ENCODE results near the gene LANCL2.
A peak's percentile ranks its signal among the peaks of the same experiment; 100 is the strongest.
"Not testable (repeated sequence)": the region's sequence is repeated elsewhere in the genome, so short reads cannot be mapped to it uniquely, and the experiment has no call there.

Gene LANCL2

GRCh38 chr7:55397617-55398016 is 32.5 kb downstream of the LANCL2 start:
- no peak for DNase-seq (ENCODE audit: extremely low read depth in 1 of 2, low read depth in 1 of 2)

- DNase-seq (ENCODE audit: extremely low read depth in 1 of 2, low read depth in 1 of 2) = no peak
These were observed 35.1 kb downstream of the LANCL2 start for GRCh38 chr7:55400191-55400590.

- not testable (repeated sequence) for DNase-seq (ENCODE audit: extremely low read depth in 1 of 2, low read depth in 1 of 2)
These were observed 37.4 kb downstream of the LANCL2 start for GRCh38 chr7:55402506-55402905.

- DNase-seq (ENCODE audit: extremely low read depth in 1 of 2, low read depth in 1 of 2) = no peak
These were observed 40.9 kb downstream of the LANCL2 start for GRCh38 chr7:55405856-55406541.

GRCh38 chr7:55409482-55410225 is 44.5 kb downstream of the LANCL2 start:
- no peak for DNase-seq (ENCODE audit: extremely low read depth in 1 of 2, low read depth in 1 of 2)

- no peak for DNase-seq (ENCODE audit: extremely low read depth in 1 of 2, low read depth in 1 of 2)
These were observed 45.6 kb downstream of the LANCL2 start for GRCh38 chr7:55410667-55411239.

- no peak for DNase-seq (ENCODE audit: extremely low read depth in 1 of 2, low read depth in 1 of 2)
These were observed 46.7 kb downstream of the LANCL2 start for GRCh38 chr7:55411844-55412243.

GRCh38 chr7:55413442-55413841 is 48.3 kb downstream of the LANCL2 start:
- DNase-seq (ENCODE audit: extremely low read depth in 1 of 2, low read depth in 1 of 2) = no peak

GRCh38 chr7:55415173-55415778 is 50.1 kb downstream of the LANCL2 start:
- DNase-seq (ENCODE audit: extremely low read depth in 1 of 2, low read depth in 1 of 2) = peak; percentile 47 to 76

GRCh38 chr7:55417456-55417855 is 52.3 kb downstream of the LANCL2 start:
- DNase-seq (ENCODE audit: extremely low read depth in 1 of 2, low read depth in 1 of 2) = not testable (repeated sequence)

- DNase-seq (ENCODE audit: extremely low read depth in 1 of 2, low read depth in 1 of 2) = no peak
These were observed 55.4 kb downstream of the LANCL2 start for GRCh38 chr7:55420530-55420929.

GRCh38 chr7:55423277-55423711 is 58.2 kb downstream of the LANCL2 start:
- no peak for DNase-seq (ENCODE audit: extremely low read depth in 1 of 2, low read depth in 1 of 2)

GRCh38 chr7:55423891-55424290 is 58.8 kb downstream of the LANCL2 start:
- no peak for DNase-seq (ENCODE audit: extremely low read depth in 1 of 2, low read depth in 1 of 2)

GRCh38 chr7:55425141-55425752 is 60.1 kb downstream of the LANCL2 start:
- DNase-seq (ENCODE audit: extremely low read depth in 1 of 2, low read depth in 1 of 2) = no peak

- no peak for DNase-seq (ENCODE audit: extremely low read depth in 1 of 2, low read depth in 1 of 2)
These were observed 61.5 kb downstream of the LANCL2 start for GRCh38 chr7:55426676-55427075.

- no peak for DNase-seq (ENCODE audit: extremely low read depth in 1 of 2, low read depth in 1 of 2)
These were observed 62.2 kb downstream of the LANCL2 start for GRCh38 chr7:55427342-55427741.

- no peak for DNase-seq (ENCODE audit: extremely low read depth in 1 of 2, low read depth in 1 of 2)
These were observed 62.7 kb downstream of the LANCL2 start for GRCh38 chr7:55427800-55428199.

GRCh38 chr7:55429835-55430499 is 64.8 kb downstream of the LANCL2 start:
- no peak for DNase-seq (ENCODE audit: extremely low read depth in 1 of 2, low read depth in 1 of 2)

GRCh38 chr7:55431898-55432297 is 66.8 kb downstream of the LANCL2 start:
- no peak for DNase-seq (ENCODE audit: extremely low read depth in 1 of 2, low read depth in 1 of 2)

- no peak for DNase-seq (ENCODE audit: extremely low read depth in 1 of 2, low read depth in 1 of 2)
These were observed 67.4 kb downstream of the LANCL2 start for GRCh38 chr7:55432506-55432905.

Data from activated CD8-positive, alpha-beta memory T cell treated with anti-CD3 and anti-CD28 coated beads for 1 hour (primary cell).